HepG2 (cell line): ENCODE data around the gene TPCN2. TPM values are rescaled to one million over a fixed set of nuclear protein-coding genes. Genes with fewer than 3 reads are reported as not detected.

Experiments
- ATAC-seq: fragments of 200-7000 bp; cut with Tn5 transposase; 3 replicates; pipeline ENCODE4 v1.9.1; 2020; ENCODE audit warnings: mild to moderate bottlenecking, moderate library complexity
- BruUV-seq: library from RNA; stranded (reverse); fragments of 400-500 nt; replicated peaks from 2 replicates; lab custom pipeline; 2021; lab: Mats Ljungman, UMichigan
- CTCF ChIA-PET: fragments of 300-600 bp; formaldehyde crosslinking; extraction: SDS; loops from one replicate; lab custom pipeline; 2021; ENCODE audit warnings: low total read pairs, inconsistent platforms, low intra/inter-chr PET ratio; lab: Yijun Ruan, JAX
- POLR2A ChIA-PET: fragments of 350-600 bp; sonication (Branson Sonifier 250); formaldehyde crosslinking; loops from one replicate; lab custom pipeline; 2020; ENCODE audit warnings: antibody characterized with exemption, inconsistent platforms; lab: Yijun Ruan, JAX
- DNase-seq: peaks from one replicate; pipeline ENCODE4 v3.0.0-alpha.2; 2015; ENCODE audit warnings: low spot score
- FAIRE-seq: peaks from 3 replicates; lab custom pipeline; 2011; peaks lifted over from hg19 to GRCh38; lab: Jason Lieb, UNC
- H2AFZ ChIP-seq: one replicate; pipeline ENCODE4 v1.6.1; 2011; ENCODE audit warnings: low read length, inconsistent platforms
- H3K27ac ChIP-seq: fragments of 300-600 bp; 3 replicates; pipeline ENCODE4 v1.8.0; 2011; ENCODE audit warnings: mixed run types, mild to moderate bottlenecking, mixed read lengths, low read length, inconsistent platforms; ENCODE audit not compliant: insufficient read depth; ENCODE audit errors: extremely low read length
- H3K27me3 ChIP-seq, 2 experiments: fragments of 200-600 bp in 1 of 2; 2 replicates in 1 of 2; 3 replicates in 1 of 2; pipeline versions ENCODE4 v1.6.0 to v1.8.0; 2011; ENCODE audit warnings: low read length in 2 of 2, mild to moderate bottlenecking in 2 of 2, moderate library complexity in 2 of 2, inconsistent platforms in 1 of 2; ENCODE audit not compliant: insufficient read depth in 2 of 2, control insufficient read depth in 1 of 2
- H3K36me3 ChIP-seq, 2 experiments: fragments of 200-600 bp in 1 of 2; replicated peaks in 1 of 2; 2 replicates in 1 of 2; 3 replicates in 1 of 2; pipeline versions ENCODE4 v1.5.1 to v1.8.0; 2011; ENCODE audit warnings: low read length in 2 of 2, inconsistent platforms in 1 of 2; ENCODE audit not compliant: insufficient read depth in 2 of 2, control insufficient read depth in 1 of 2
- H3K4me1 ChIP-seq: 2 replicates; pipeline ENCODE4 v1.5.1; 2012; ENCODE audit warnings: low read length, inconsistent platforms; ENCODE audit not compliant: insufficient read depth
- H3K4me2 ChIP-seq: 2 replicates; pipeline ENCODE4 v1.6.0; 2011; ENCODE audit warnings: low read depth, low read length, inconsistent platforms
- H3K4me3 ChIP-seq, 3 experiments: fragments of 200-600 bp in 1 of 3; sonication (generic), shearing (Covaris generic) in 1 of 3; replicated peaks in 1 of 3; 2 replicates each; pipeline ENCODE4 v1.5.1; 2011 to 2016; ENCODE audit warnings: low read length in 3 of 3, inconsistent platforms in 2 of 3, low read depth in 2 of 3, mild to moderate bottlenecking in 2 of 3, control low read depth in 1 of 3, mixed read lengths in 1 of 3; ENCODE audit not compliant: insufficient read depth in 1 of 3
- H3K79me2 ChIP-seq: one replicate; pipeline ENCODE4 v1.6.1; 2011; ENCODE audit warnings: low read length, inconsistent platforms; ENCODE audit not compliant: insufficient read depth
- H3K9ac ChIP-seq: 2 replicates; pipeline ENCODE4 v1.6.0; 2011; ENCODE audit warnings: mild to moderate bottlenecking, low read depth, low read length, inconsistent platforms; ENCODE audit not compliant: insufficient read depth
- H3K9me3 ChIP-seq: 2 replicates; pipeline ENCODE4 v1.5.1; 2012; ENCODE audit warnings: mild to moderate bottlenecking, low read length
- H4K20me1 ChIP-seq: 2 replicates; pipeline ENCODE4 v1.6.0; 2011; ENCODE audit warnings: inconsistent platforms, mild to moderate bottlenecking, low read length, moderate library complexity; ENCODE audit not compliant: insufficient read depth
- CERS6 ChIP-seq: sonication (generic); formaldehyde crosslinking; IDR thresholded peaks from 2 replicates; pipeline ENCODE4 v1.5.0; 2020; ENCODE audit warnings: missing genetic modification reagents
- CREBL2 ChIP-seq: sonication (generic); formaldehyde crosslinking; IDR thresholded peaks from 2 replicates; pipeline ENCODE4 v1.8.1; 2023; ENCODE audit warnings: missing genetic modification reagents, mild to moderate bottlenecking, borderline replicate concordance
- MED13 ChIP-seq: sonication (generic); formaldehyde crosslinking; IDR thresholded peaks from 2 replicates; pipeline ENCODE4 v1.5.0; 2020; ENCODE audit warnings: missing genetic modification reagents
- MLXIP ChIP-seq: sonication (generic); formaldehyde crosslinking; IDR thresholded peaks from 2 replicates; pipeline ENCODE4 v1.9.0; 2021; ENCODE audit warnings: missing genetic modification reagents, borderline replicate concordance
- PHF20 ChIP-seq: sonication (generic); formaldehyde crosslinking; IDR thresholded peaks from 2 replicates; pipeline ENCODE4 v1.5.0; 2020; ENCODE audit warnings: mild to moderate bottlenecking, missing genetic modification reagents
- SYNCRIP ChIP-seq: fragments of 200-400 bp; formaldehyde crosslinking; IDR thresholded peaks from 2 replicates; pipeline ENCODE4 v1.6.1; 2018; ENCODE audit warnings: mild to moderate bottlenecking, low read depth, low read length; ENCODE audit not compliant: insufficient read depth
- ZBTB49 ChIP-seq: sonication (generic); formaldehyde crosslinking; IDR thresholded peaks from 2 replicates; pipeline ENCODE4 v1.4.0; 2020; ENCODE audit warnings: missing genetic modification reagents, borderline replicate concordance
- ZNF180 ChIP-seq: sonication (generic); formaldehyde crosslinking; IDR thresholded peaks from 2 replicates; pipeline ENCODE4 v1.4.0; 2020; ENCODE audit warnings: low read depth, missing genetic modification reagents, borderline replicate concordance
- ZNF296 ChIP-seq: sonication (generic); formaldehyde crosslinking; conservative IDR thresholded peaks from 2 replicates; pipeline ENCODE4 v1.5.0; 2020; ENCODE audit warnings: mild to moderate bottlenecking, missing genetic modification reagents
- ZNF317 ChIP-seq: sonication (generic); formaldehyde crosslinking; IDR thresholded peaks from 2 replicates; pipeline ENCODE4 v1.5.0; 2020; ENCODE audit warnings: mild to moderate bottlenecking, missing genetic modification reagents
- ZNF644 ChIP-seq: IDR thresholded peaks from 2 replicates; pipeline ENCODE4 v1.6.1; 2016; ENCODE audit warnings: low read depth
- ZNF850 ChIP-seq: sonication (generic); formaldehyde crosslinking; conservative IDR thresholded peaks from 2 replicates; pipeline ENCODE4 v1.9.0; 2021; ENCODE audit warnings: mild to moderate bottlenecking, missing genetic modification reagents
- WGBS: methylation state at CpG from one replicate; pipeline ENCODE4 v1.1.6; 2017; ENCODE audit warnings: low lambda C conversion rate; 5-methylcytosine and 5-hydroxymethylcytosine counted together
- in situ Hi-C: cut with HindIII; loops from 2 replicates; pipeline ENCODE4 v1.10.0; 2017; ENCODE audit warnings: low pct_unique_long_range_greater_than_20kb; ENCODE audit not compliant: extremely low pct_ligation_motif_present
- intact Hi-C: fragments of 100-400 bp; cut with micrococcal nuclease; formaldehyde crosslinking; loops from one replicate; pipeline ENCODE4 v1.10.0; 2022; ENCODE audit not compliant: unreplicated experiment
- polyA plus RNA-seq, 8 experiments: library from polyadenylated mRNA; depleted of rRNA in 3 of 8; stranded (reverse) in 7 of 8; unstranded in 1 of 8; fragments of >200 nt; fragmentation: Illumina TruSeq in 4 of 8; extraction: Trizol in 4 of 8; gene quantifications; 2 replicates each; pipeline versions ENCODE4 v1.2.1 to v1.2.3, GENCODE V29; 2011 to 2016; ENCODE audit warnings: low read depth in 4 of 8, missing spikeins in 1 of 8, mixed read lengths in 1 of 8; ENCODE audit not compliant: insufficient read depth in 1 of 8
- total RNA-seq, 5 experiments: library from RNA; depleted of rRNA; stranded (reverse); fragments of >200 nt; fragmentation: Illumina TruSeq; extraction: Trizol; gene quantifications; 2 replicates each; pipeline ENCODE4 v1.2.3, GENCODE V29; 2016; ENCODE audit warnings: low read depth in 1 of 5
- TF ChIP-seq, protein P1 (sequence below): sonication (generic); formaldehyde crosslinking; IDR thresholded peaks from 2 replicates; pipeline ENCODE4 v1.5.0; 2020; ENCODE audit warnings: mild to moderate bottlenecking, missing genetic modification reagents, borderline replicate concordance

TPCN2 gene
- total and polyA plus RNA-seq, 2 of the 13 experiments (the other 11 are each of a cell fraction or from before 2014, with no cell fraction given) = 5.6 to 5.9 TPM

DNA sequence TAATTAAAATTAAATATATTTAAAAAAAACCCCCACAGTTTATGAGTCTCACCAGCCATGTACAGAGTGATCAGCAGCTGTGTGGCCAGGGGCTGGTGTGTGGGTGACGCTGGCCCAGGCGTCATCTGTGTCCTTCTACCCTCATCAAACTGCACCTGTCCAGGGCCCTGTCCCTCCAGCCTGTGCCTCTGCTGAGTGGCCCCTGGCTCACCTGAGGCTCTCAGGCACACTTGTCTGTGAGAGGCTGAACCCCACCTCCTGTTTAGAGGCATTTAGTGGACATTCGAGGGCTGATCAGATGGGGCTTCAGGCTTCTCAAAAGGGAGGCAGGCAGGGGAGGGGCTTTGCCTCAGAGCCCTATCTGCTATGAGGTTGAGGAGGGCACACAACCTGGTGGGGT is 77.1 kb downstream of the TPCN2 start:
- Histone ChIP-seq H2AFZ (no peak overlapping the region), H3K27ac (no peak overlapping the region), H3K9ac (no peak overlapping the region), H3K4me1 (peaks cover 24% of the 10 kb centered on the region), H3K79me2 (no peaks in the 10 kb centered on the region), H4K20me1 (no peaks in the 10 kb centered on the region; the same call in 1 of the 2 replicates), H3K4me3 (no peak overlapping the region), H3K9me3 (no peaks in the 10 kb centered on the region), H3K4me2 (no peak overlapping the region), H3K27me3 (peaks cover 2% of the 10 kb centered on the region in 2 experiments; a peak in 1 of 5 replicates), H3K36me3 (no peaks in the 10 kb centered on the region)
- in situ Hi-C loops (loop anchor here (10.0 kb wide), 1 partner anchor 169 kb away; the partner anchor contains the start of gene MYEOV), intact Hi-C loops (no loop called here)
- ATAC-seq (no peak), DNase-seq (no peak), FAIRE-seq (no peak)
- CTCF ChIA-PET = no interaction called here
- POLR2A ChIA-PET = no interaction called here
- 69% methylated on average over 3 of the region's 3 CpGs for WGBS
- no TSS peak for BruUV-seq
- no peak for TF ChIP-seq CERS6 (CRISPR knock-in tag)
- TF ChIP-seq ZNF850 = no peak
- TF ChIP-seq ZNF296 (CRISPR knock-in tag) = no peak
- TF ChIP-seq SYNCRIP = no peak
- no peak for TF ChIP-seq MED13 (CRISPR knock-in tag)
- TF ChIP-seq, protein P1, sequence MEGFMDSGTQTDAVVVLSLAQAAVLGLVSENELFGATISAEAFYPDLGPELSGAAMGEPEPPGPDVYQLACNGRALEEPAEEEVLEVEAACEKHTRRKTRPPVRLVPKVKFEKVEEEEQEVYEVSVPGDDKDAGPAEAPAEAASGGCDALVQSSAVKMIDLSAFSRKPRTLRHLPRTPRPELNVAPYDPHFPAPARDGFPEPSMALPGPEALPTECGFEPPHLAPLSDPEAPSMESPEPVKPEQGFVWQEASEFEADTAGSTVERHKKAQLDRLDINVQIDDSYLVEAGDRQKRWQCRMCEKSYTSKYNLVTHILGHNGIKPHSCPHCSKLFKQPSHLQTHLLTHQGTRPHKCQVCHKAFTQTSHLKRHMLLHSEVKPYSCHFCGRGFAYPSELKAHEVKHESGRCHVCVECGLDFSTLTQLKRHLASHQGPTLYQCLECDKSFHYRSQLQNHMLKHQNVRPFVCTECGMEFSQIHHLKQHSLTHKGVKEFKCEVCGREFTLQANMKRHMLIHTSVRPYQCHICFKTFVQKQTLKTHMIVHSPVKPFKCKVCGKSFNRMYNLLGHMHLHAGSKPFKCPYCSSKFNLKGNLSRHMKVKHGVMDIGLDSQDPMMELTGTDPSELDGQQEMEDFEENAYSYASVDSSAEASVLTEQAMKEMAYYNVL (CRISPR knock-in tag) = no peak
- TF ChIP-seq PHF20 (CRISPR knock-in tag) = no peak
- TF ChIP-seq ZNF180 (CRISPR knock-in tag) = no peak
- no peak for TF ChIP-seq ZNF317
- TF ChIP-seq ZNF644 (CRISPR knock-in tag) = no peak
- no peak for TF ChIP-seq MLXIP
- TF ChIP-seq ZBTB49 (CRISPR knock-in tag) = no peak
- TF ChIP-seq CREBL2 (CRISPR knock-in tag) = no peak
